Neural cell (in vitro differentiated cells): ENCODE data around the gene DNM3. TPM values are rescaled to one million over a fixed set of nuclear protein-coding genes. Genes with fewer than 3 reads are reported as not detected.

Source experiments
- H2AFZ ChIP-seq: fragments of 200-600, 300-800 bp; sonication (generic), shearing (Covaris generic); 2 replicates; pipeline ENCODE4 v1.6.0; 2014; ENCODE audit warnings: low read depth, mild to moderate bottlenecking, antibody characterized with exemption, low read length, moderate library complexity
- H3F3A ChIP-seq: fragments of 200-600 bp; shearing (Covaris generic); 2 replicates; pipeline ENCODE4 v1.6.1; 2016; ENCODE audit warnings: mild to moderate bottlenecking, moderate library complexity, mixed read lengths, antibody characterized with exemption, low read length; ENCODE audit not compliant: insufficient read depth, poor library complexity, severe bottlenecking
- H3K27ac ChIP-seq: fragments of 200-600, 300-800 bp; sonication (generic), shearing (Covaris generic); 2 replicates; pipeline ENCODE4 v1.5.1; 2014; ENCODE audit warnings: mild to moderate bottlenecking, low read length, moderate library complexity
- H3K27me3 ChIP-seq: fragments of 300-800, 200-600 bp; sonication (generic), shearing (Covaris generic); 2 replicates; pipeline ENCODE4 v1.6.0; 2014; ENCODE audit warnings: mild to moderate bottlenecking, low read depth, low read length, moderate library complexity; ENCODE audit not compliant: insufficient read depth
- H3K36me3 ChIP-seq: fragments of 300-800, 200-600 bp; sonication (generic), shearing (Covaris generic); 2 replicates; pipeline ENCODE4 v1.5.1; 2014; ENCODE audit warnings: mild to moderate bottlenecking, antibody characterized with exemption, low read length, moderate library complexity; ENCODE audit not compliant: insufficient read depth
- H3K4me2 ChIP-seq: fragments of 300-800, 200-600 bp; sonication (generic), shearing (Covaris generic); 2 replicates; pipeline ENCODE4 v1.6.0; 2014; ENCODE audit warnings: mild to moderate bottlenecking, low read length
- H3K4me3 ChIP-seq: fragments of 300-800, 200-600 bp; sonication (generic), shearing (Covaris generic); 2 replicates; pipeline ENCODE4 v1.5.1; 2014; ENCODE audit warnings: mild to moderate bottlenecking, low read length, moderate library complexity
- H3K79me2 ChIP-seq: fragments of 200-600 bp; shearing (Covaris generic); replicated peaks from 2 replicates; pipeline ENCODE4 v1.6.0; 2014; ENCODE audit warnings: mild to moderate bottlenecking, low read length, moderate library complexity; ENCODE audit not compliant: insufficient read depth
- H3K9ac ChIP-seq: fragments of 300-800, 200-600 bp; sonication (generic), shearing (Covaris generic); 2 replicates; pipeline ENCODE4 v1.6.1; 2016; ENCODE audit warnings: mild to moderate bottlenecking, low read length, mixed read lengths
- H3K9me2 ChIP-seq: fragments of 200-600 bp; shearing (Covaris generic); 2 replicates; pipeline ENCODE4 v1.6.1; 2016; ENCODE audit warnings: mild to moderate bottlenecking, low read length, mixed read lengths; ENCODE audit not compliant: insufficient read depth
- H3K9me3 ChIP-seq: fragments of 200-600, 300-800 bp; sonication (generic), shearing (Covaris generic); 2 replicates; pipeline ENCODE4 v1.6.1; 2016; ENCODE audit warnings: mild to moderate bottlenecking, mixed run types, low read length, moderate library complexity, mixed read lengths
- H4K20me1 ChIP-seq: fragments of 200-600 bp; shearing (Covaris generic); 2 replicates; pipeline ENCODE4 v1.6.1; 2016; ENCODE audit warnings: mild to moderate bottlenecking, mixed run types; ENCODE audit not compliant: insufficient read depth
- EP300 ChIP-seq: fragments of 450-650 bp; conservative IDR thresholded peaks from 2 replicates; pipeline ENCODE4 v1.6.1; 2014; ENCODE audit warnings: antibody characterized with exemption, mild to moderate bottlenecking, moderate library complexity; ENCODE audit not compliant: poor library complexity, severe bottlenecking
- EZH2 ChIP-seq: fragments of 200-600, 300-800 bp; shearing (Covaris generic), sonication (generic); IDR thresholded peaks from 2 replicates; pipeline ENCODE4 v1.6.1; 2014; ENCODE audit warnings: antibody characterized with exemption, low read length, borderline replicate concordance, mild to moderate bottlenecking; ENCODE audit not compliant: insufficient read depth, poor library complexity, severe bottlenecking
- MXI1 ChIP-seq: fragments of 450-650 bp; conservative IDR thresholded peaks from 2 replicates; pipeline ENCODE4 v1.6.1; 2014; ENCODE audit warnings: antibody characterized with exemption, mild to moderate bottlenecking; ENCODE audit not compliant: poor library complexity, severe bottlenecking
- POLR2AphosphoS5 ChIP-seq: IDR thresholded peaks from 2 replicates; pipeline ENCODE4 v1.6.1; 2012
- RAD21 ChIP-seq: fragments of 450-650 bp; conservative IDR thresholded peaks from 2 replicates; pipeline ENCODE4 v1.6.1; 2014; ENCODE audit warnings: antibody characterized with exemption, mild to moderate bottlenecking, moderate library complexity
- REST ChIP-seq: IDR thresholded peaks from 2 replicates; pipeline ENCODE4 v1.6.1; 2012; ENCODE audit warnings: borderline replicate concordance
- SMC3 ChIP-seq: fragments of 450-650 bp; conservative IDR thresholded peaks from 2 replicates; pipeline ENCODE4 v1.6.1; 2014; ENCODE audit warnings: antibody characterized with exemption, mild to moderate bottlenecking, moderate library complexity; ENCODE audit not compliant: poor library complexity
- TAF1 ChIP-seq: IDR thresholded peaks from 2 replicates; pipeline ENCODE4 v1.6.1; 2012; ENCODE audit warnings: low read depth
- polyA plus RNA-seq: library from polyadenylated mRNA; depleted of rRNA; stranded (reverse); fragments of >200 nt; gene quantifications from 2 replicates; pipeline ENCODE4 v1.2.3, GENCODE V29; 2014
- TF ChIP-seq, protein P1 (sequence below): fragments of 450-650 bp; IDR thresholded peaks from 2 replicates; pipeline ENCODE4 v1.5.1; 2014; ENCODE audit warnings: antibody characterized with exemption, mild to moderate bottlenecking, moderate library complexity; ENCODE audit not compliant: poor library complexity, severe bottlenecking

The DNM3 gene
- polyA plus RNA-seq, 1 donor from 2014 or later = 37.1 TPM

- no peak overlapping the region for H2AFZ ChIP-seq
- H4K20me1 ChIP-seq = no peaks in the 10 kb centered on the region
- no peak overlapping the region for H3K27ac ChIP-seq
- H3K9ac ChIP-seq = no peak overlapping the region
- H3F3A ChIP-seq = no peaks in the 10 kb centered on the region
- H3K9me2 ChIP-seq = no peaks in the 10 kb centered on the region
- H3K4me3 ChIP-seq = no peak overlapping the region
- H3K79me2 ChIP-seq = no peaks in the 10 kb centered on the region
- no peaks in the 10 kb centered on the region for H3K9me3 ChIP-seq
- H3K27me3 ChIP-seq = no peaks in the 10 kb centered on the region
- TF ChIP-seq REST (no peak), RAD21 (no peak), TAF1 (no peak), MXI1 (no peak), EP300 (no peak), EZH2 (no peak), SMC3 (no peak), POLR2AphosphoS5 (no peak)
- TF ChIP-seq, protein P1, sequence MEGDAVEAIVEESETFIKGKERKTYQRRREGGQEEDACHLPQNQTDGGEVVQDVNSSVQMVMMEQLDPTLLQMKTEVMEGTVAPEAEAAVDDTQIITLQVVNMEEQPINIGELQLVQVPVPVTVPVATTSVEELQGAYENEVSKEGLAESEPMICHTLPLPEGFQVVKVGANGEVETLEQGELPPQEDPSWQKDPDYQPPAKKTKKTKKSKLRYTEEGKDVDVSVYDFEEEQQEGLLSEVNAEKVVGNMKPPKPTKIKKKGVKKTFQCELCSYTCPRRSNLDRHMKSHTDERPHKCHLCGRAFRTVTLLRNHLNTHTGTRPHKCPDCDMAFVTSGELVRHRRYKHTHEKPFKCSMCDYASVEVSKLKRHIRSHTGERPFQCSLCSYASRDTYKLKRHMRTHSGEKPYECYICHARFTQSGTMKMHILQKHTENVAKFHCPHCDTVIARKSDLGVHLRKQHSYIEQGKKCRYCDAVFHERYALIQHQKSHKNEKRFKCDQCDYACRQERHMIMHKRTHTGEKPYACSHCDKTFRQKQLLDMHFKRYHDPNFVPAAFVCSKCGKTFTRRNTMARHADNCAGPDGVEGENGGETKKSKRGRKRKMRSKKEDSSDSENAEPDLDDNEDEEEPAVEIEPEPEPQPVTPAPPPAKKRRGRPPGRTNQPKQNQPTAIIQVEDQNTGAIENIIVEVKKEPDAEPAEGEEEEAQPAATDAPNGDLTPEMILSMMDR = no peak
- no peak overlapping the region for H3K4me2 ChIP-seq
- H3K36me3 ChIP-seq = no peaks in the 10 kb centered on the region
These were observed 328.5 kb downstream of the DNM3 start for GRCh38 chr1:172169836-172170235.

DNA sequence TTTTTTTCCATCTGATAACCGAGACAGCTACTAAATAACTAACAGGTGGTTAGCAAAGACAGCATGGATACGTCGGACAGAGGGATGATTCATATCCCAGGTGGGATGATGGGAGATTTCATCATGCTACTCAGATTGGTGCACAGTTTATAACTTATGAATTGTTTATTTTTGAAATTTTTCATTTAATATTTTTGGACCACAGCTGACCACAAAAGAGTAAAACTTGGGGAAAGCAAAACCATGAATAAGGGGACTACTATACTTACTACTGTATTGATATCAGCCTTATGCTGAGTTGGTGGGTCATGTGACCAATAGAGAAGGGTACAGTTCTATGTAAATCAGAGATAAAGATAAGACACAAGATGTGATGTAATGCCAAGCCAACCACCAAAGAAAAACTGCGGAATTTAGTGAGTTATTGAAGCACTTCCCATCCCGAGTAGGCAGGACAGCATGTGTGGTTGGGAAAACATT lies 331.1 kb downstream of the DNM3 start:
- H3K9me3 ChIP-seq = no peaks in the 10 kb centered on the region
- H3K9ac ChIP-seq = no peak overlapping the region
- no peaks in the 10 kb centered on the region for H3K27me3 ChIP-seq
- no peaks in the 10 kb centered on the region for H4K20me1 ChIP-seq
- no peaks in the 10 kb centered on the region for H3F3A ChIP-seq
- no peak overlapping the region for H3K4me2 ChIP-seq
- H3K36me3 ChIP-seq = no peaks in the 10 kb centered on the region
- H3K79me2 ChIP-seq = no peaks in the 10 kb centered on the region
- no peak overlapping the region for H3K27ac ChIP-seq
- H3K9me2 ChIP-seq = no peaks in the 10 kb centered on the region
- no peak overlapping the region for H3K4me3 ChIP-seq
- no peak overlapping the region for H2AFZ ChIP-seq
- no peak for TF ChIP-seq EP300
- TF ChIP-seq, protein P1 = no peak
- no peak for TF ChIP-seq SMC3
- TF ChIP-seq MXI1 = no peak
- TF ChIP-seq RAD21 = no peak
- TF ChIP-seq EZH2 = no peak
- TF ChIP-seq REST = no peak
- no peak for TF ChIP-seq POLR2AphosphoS5
- no peak for TF ChIP-seq TAF1
